Psoas muscle (tissue), 8 donors: ENCODE results near the gene SLC25A13. TPM values are rescaled to one million over a fixed set of nuclear protein-coding genes. Genes with fewer than 3 reads are reported as not detected.

Source experiments
- ATAC-seq, 4 donors: fragments of 200-7000 bp; cut with Tn5 transposase; one replicate each; pipeline ENCODE4 v1.9.1; 2020; ENCODE audit warnings: moderate library complexity in 3 of 4, mild to moderate bottlenecking in 2 of 4
- DNase-seq, 2 donors: peaks; one replicate each; pipeline ENCODE4 v3.0.0-alpha.2; 2020
- H3K27ac ChIP-seq: fragments of 200-600 bp; one replicate; pipeline ENCODE4 v1.8.0; 2022
- H3K27me3 ChIP-seq, 3 donors: fragments of 200-600 bp in 1 of 3; one replicate each; pipeline versions ENCODE4 v1.6.1 to v1.8.0; 2013 to 2022; ENCODE audit warnings: low read length in 2 of 3, mild to moderate bottlenecking in 2 of 3, moderate library complexity in 1 of 3; ENCODE audit not compliant: insufficient read depth in 3 of 3
- H3K36me3 ChIP-seq, 2 donors: fragments of 200-600 bp in 1 of 2; one replicate each; pipeline versions ENCODE4 v1.6.1 to v1.8.0; 2013 to 2022; ENCODE audit warnings: low read depth in 1 of 2, mild to moderate bottlenecking in 1 of 2, moderate library complexity in 1 of 2; ENCODE audit not compliant: insufficient read depth in 1 of 2
- H3K4me1 ChIP-seq: fragments of 200-600 bp; one replicate; pipeline ENCODE4 v1.8.0; 2022
- H3K4me3 ChIP-seq: fragments of 200-600 bp; one replicate; pipeline ENCODE4 v1.8.0; 2022; ENCODE audit warnings: mild to moderate bottlenecking
- H3K9me3 ChIP-seq: fragments of 200-600 bp; one replicate; pipeline ENCODE4 v1.8.0; 2022
- CTCF ChIP-seq: fragments of 200-600 bp; IDR thresholded peaks from one replicate; pipeline ENCODE4 v1.8.0; 2022; ENCODE audit warnings: antibody characterized with exemption
- WGBS, 3 donors: extraction: QIAGEN DNeasy Blood & Tissue Kit; methylation state at CpG; one replicate each; pipeline versions ENCODE4 v1.1.6 to v1.1.7; 2013; 5-methylcytosine and 5-hydroxymethylcytosine counted together
- intact Hi-C, 2 donors: fragments of 100-400 bp; cut with DNase I; formaldehyde crosslinking; loops; one replicate each; pipeline versions ENCODE4 v1.11.0 to v1.14.2; 2022
- polyA plus RNA-seq, 3 donors: library from polyadenylated mRNA; stranded (reverse); fragments of 200-250 nt; gene quantifications; one replicate each; pipeline ENCODE4 v1.2.3, GENCODE V29; 2013
- total RNA-seq, 4 donors: library from RNA; stranded (reverse); fragmentation: NEBNext Ultra II Directional in 2 of 4; extraction: Animal tissue kit (Norgen Biotek cat#: 25700) in 2 of 4; gene quantifications; one replicate each; pipeline versions ENCODE4 v1.2.1 to v1.2.4, GENCODE V29; 2021 to 2023
- donor health status: healthy with polysubstance abuse.
- donor health status: DM: no; HTN: no; CAD: no; lungs with moderate emphysema.
- donor health status: Bipolar disorder and iron deficiency.
- donor health status: healthy.
- donor health status: DM: yes; HTN: yes; CAD: no.
- donor health status: DM: no; HTN: no; CAD: no.
- donor health status: DM: no; HTN: no; CAD: no.
- donor health status: DM: yes; HTN: yes; CAD: no.

SLC25A13 gene
- total and polyA plus RNA-seq, 7 donors = 3.3 to 31.6 (median 9.0) TPM

DNA sequence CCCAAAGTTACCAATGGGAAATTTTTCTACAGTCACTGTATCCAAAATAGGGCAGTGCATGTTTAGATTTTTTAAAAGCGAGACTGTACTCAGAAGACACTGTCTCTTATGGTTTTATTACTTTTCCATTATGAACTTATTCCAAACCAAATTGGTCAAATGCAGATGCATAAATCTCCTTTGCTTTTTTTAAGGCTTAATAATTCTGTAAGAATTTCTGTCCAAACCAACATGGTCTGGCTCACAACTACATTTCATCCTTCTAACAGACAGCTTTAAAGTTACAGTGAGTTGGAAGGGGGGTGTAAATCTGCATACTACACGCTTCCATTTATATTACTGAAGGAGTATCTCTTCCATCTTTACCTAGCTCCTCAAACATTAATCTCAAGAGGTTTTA, 199.2 kb downstream of the SLC25A13 start:
- 93 to 99% (median 95%) methylated on average over 2 of the region's 2 CpGs for WGBS, 3 donors
- no peak overlapping the region for H3K27ac ChIP-seq
- H3K4me1 ChIP-seq = no peaks in the 10 kb centered on the region
- ATAC-seq (no peak), DNase-seq (no peak)
- intact Hi-C loops = no loop called here
- TF ChIP-seq CTCF = no peak
- no peaks in the 10 kb centered on the region for H3K9me3 ChIP-seq
- no peak overlapping the region for H3K4me3 ChIP-seq
- peaks cover 7 to 32% of the 10 kb centered on the region in 2 donors for H3K36me3 ChIP-seq
- H3K27me3 ChIP-seq = no peaks in the 10 kb centered on the region

- no peak overlapping the region for H3K4me3 ChIP-seq
- ATAC-seq (no peak), DNase-seq (no peak)
- no peak for TF ChIP-seq CTCF
- H3K4me1 ChIP-seq = no peaks in the 10 kb centered on the region
- no peaks in the 10 kb centered on the region for H3K9me3 ChIP-seq
- peaks cover 7 to 32% of the 10 kb centered on the region in 2 donors for H3K36me3 ChIP-seq
- WGBS, 3 donors = 90 to 92% (median 91%) methylated on average over 6 of the region's 6 CpGs
- H3K27ac ChIP-seq = no peak overlapping the region
- H3K27me3 ChIP-seq = no peaks in the 10 kb centered on the region
- intact Hi-C loops = no loop called here
Observed at GRCh38 chr7:96121752-96122151, 200.1 kb downstream of the SLC25A13 start.

GRCh38 chr7:96120445-96121225, 201.3 kb downstream of the SLC25A13 start:
- ATAC-seq = no peak
- Histone ChIP-seq H3K4me3 (no peak overlapping the region), H3K27ac (no peak overlapping the region), H3K4me1 (no peaks in the 10 kb centered on the region), H3K27me3 (no peaks in the 10 kb centered on the region), H3K36me3 (peaks cover 7 to 32% of the 10 kb centered on the region in 2 donors), H3K9me3 (no peaks in the 10 kb centered on the region)
- DNase-seq = no peak
- 83 to 89% (median 84%) methylated on average over 2 of the region's 2 CpGs for WGBS, 3 donors
- no peak for TF ChIP-seq CTCF
- intact Hi-C loops = no loop called here

GRCh38 chr7:96118449-96119001, 203.4 kb downstream of the SLC25A13 start:
- Histone ChIP-seq H3K36me3 (peaks cover 7 to 28% of the 10 kb centered on the region in 2 donors), H3K4me3 (no peak overlapping the region), H3K27ac (no peak overlapping the region), H3K9me3 (no peaks in the 10 kb centered on the region), H3K4me1 (no peaks in the 10 kb centered on the region), H3K27me3 (no peaks in the 10 kb centered on the region)
- WGBS, 3 donors = 68 to 72% (median 69%) methylated on average over 13 of the region's 13 CpGs
- DNase-seq (no peak), ATAC-seq (no peak)
- no peak for TF ChIP-seq CTCF
- intact Hi-C loops = no loop called here
